PC-3 (cell line): Measurements from ENCODE around the gene HGD. TPM values are rescaled to one million over a fixed set of nuclear protein-coding genes. Genes with fewer than 3 reads are reported as not detected.

Source experiments
- ATAC-seq: fragments of 200-7000 bp; cut with Tn5 transposase; 2 replicates; pipeline ENCODE4 v1.9.1; 2020; ENCODE audit warnings: mild to moderate bottlenecking, moderate library complexity
- BruUV-seq: library from RNA; stranded (reverse); fragments of 400-500 nt; replicated peaks from 2 replicates; lab custom pipeline; 2021; lab: Mats Ljungman, UMichigan
- CTCF ChIA-PET: fragments of 300-600 bp; sonication (Branson Sonifier 250); formaldehyde crosslinking; loops from one replicate; lab custom pipeline; 2022; ENCODE audit warnings: antibody characterized with exemption; lab: Charles Lee
- POLR2A ChIA-PET: fragments of 300-600 bp; sonication (Branson Sonifier 250); formaldehyde crosslinking; loops from one replicate; lab custom pipeline; 2022; ENCODE audit warnings: antibody characterized with exemption; ENCODE audit not compliant: unreplicated experiment; lab: Charles Lee
- DNase-seq: peaks from one replicate; pipeline ENCODE4 v3.0.0-alpha.2; 2015
- H2AFZ ChIP-seq: fragments of 300-600 bp; sonication (generic); 2 replicates; pipeline ENCODE4 v1.6.0; 2016; ENCODE audit warnings: antibody characterized with exemption, low read length
- H3F3A ChIP-seq: fragments of 300-600 bp; sonication (generic); one replicate; pipeline ENCODE4 v1.6.0; 2017; ENCODE audit warnings: antibody characterized with exemption, low read length, control low read depth, mild to moderate bottlenecking; ENCODE audit not compliant: unreplicated experiment
- H3K27ac ChIP-seq: fragments of 300-600 bp; sonication (generic); 2 replicates; pipeline ENCODE4 v1.5.1; 2016; ENCODE audit warnings: mild to moderate bottlenecking, low read length
- H3K27me3 ChIP-seq: fragments of 300-600 bp; sonication (generic); 2 replicates; pipeline ENCODE4 v1.6.1; 2016; ENCODE audit warnings: low read length, mixed read lengths
- H3K36me3 ChIP-seq: fragments of 300-600 bp; sonication (generic); 2 replicates; pipeline ENCODE4 v1.6.1; 2016; ENCODE audit warnings: low read depth, mixed run types, low read length, mixed read lengths
- H3K4me1 ChIP-seq: fragments of 300-600 bp; sonication (generic); 2 replicates; pipeline ENCODE4 v1.5.1; 2016; ENCODE audit warnings: low read length; ENCODE audit not compliant: insufficient read depth
- H3K4me2 ChIP-seq: fragments of 300-600 bp; sonication (generic); 2 replicates; pipeline ENCODE4 v1.6.0; 2016; ENCODE audit warnings: low read length
- H3K4me3 ChIP-seq: fragments of 300-600 bp; sonication (generic); 2 replicates; pipeline ENCODE4 v1.5.1; 2016; ENCODE audit warnings: mild to moderate bottlenecking, low read length, mixed read lengths
- H3K79me2 ChIP-seq: fragments of 300-600 bp; sonication (generic); 2 replicates; pipeline ENCODE4 v1.6.1; 2017; ENCODE audit warnings: low read length, mixed read lengths
- H3K9ac ChIP-seq: fragments of 300-600 bp; sonication (generic); 2 replicates; pipeline ENCODE4 v1.6.0; 2016; ENCODE audit warnings: mild to moderate bottlenecking, low read length
- H3K9me2 ChIP-seq: fragments of 300-600 bp; sonication (generic); replicated peaks from 2 replicates; pipeline ENCODE4 v1.6.1; 2016; ENCODE audit warnings: mixed run types, low read length, mixed read lengths
- H3K9me3 ChIP-seq: fragments of 300-600 bp; sonication (generic); 2 replicates; pipeline ENCODE4 v1.6.1; 2016; ENCODE audit warnings: low read length, mixed read lengths
- H4K20me1 ChIP-seq: fragments of 300-600 bp; sonication (generic); 2 replicates; pipeline ENCODE4 v1.6.1; 2016; ENCODE audit warnings: low read length, mixed read lengths
- CTCF ChIP-seq: fragments of 300-600 bp; sonication (generic); conservative IDR thresholded peaks from 2 replicates; pipeline ENCODE4 v1.5.1; 2017; ENCODE audit warnings: antibody characterized with exemption, low read depth, mild to moderate bottlenecking, low read length
- EZH2 ChIP-seq: fragments of 300-600 bp; sonication (generic); IDR thresholded peaks from one replicate; pipeline ENCODE4 v1.6.1; 2017; ENCODE audit warnings: antibody characterized with exemption, mild to moderate bottlenecking, low read length; ENCODE audit not compliant: unreplicated experiment
- EZH2phosphoT487 ChIP-seq: fragments of 300-600 bp; sonication (generic); IDR thresholded peaks from 2 replicates; pipeline ENCODE4 v1.6.1; 2018; ENCODE audit warnings: mild to moderate bottlenecking, antibody characterized with exemption, low read length, borderline replicate concordance
- intact Hi-C: fragments of 100-400 bp; cut with micrococcal nuclease; formaldehyde crosslinking; loops from 2 replicates; pipeline ENCODE4 v1.9.0; 2023
- total RNA-seq: library from RNA; depleted of rRNA; stranded (reverse); fragments of >200 nt; gene quantifications from 2 replicates; pipeline ENCODE4 v1.2.3, GENCODE V29; 2014

The HGD gene
- total RNA-seq, 1 experiment from 2014 or later = 0.11 TPM

GRCh38 chr3:120710369-120710768 is 28.3 kb upstream of the HGD start:
- no peaks in the 10 kb centered on the region for H3F3A ChIP-seq
- no peak overlapping the region for H3K27ac ChIP-seq
- TF ChIP-seq EZH2 (no peak), CTCF (no peak), EZH2phosphoT487 (no peak)
- ChIA-PET POLR2A (no interaction called here), CTCF (no interaction called here)
- ATAC-seq = no peak
- no peaks in the 10 kb centered on the region for H3K9me2 ChIP-seq
- H3K36me3 ChIP-seq = peaks cover under 1% of the 10 kb centered on the region; the same call in 1 of the 2 replicates
- no peaks in the 10 kb centered on the region for H4K20me1 ChIP-seq
- no peaks in the 10 kb centered on the region for H3K79me2 ChIP-seq
- no peaks in the 10 kb centered on the region for H3K9me3 ChIP-seq
- no peaks in the 10 kb centered on the region for H3K27me3 ChIP-seq
- intact Hi-C loops = no loop called here
- no peak overlapping the region for H2AFZ ChIP-seq
- H3K4me3 ChIP-seq = no peak overlapping the region
- no peak overlapping the region for H3K9ac ChIP-seq
- BruUV-seq = no TSS peak
- H3K4me2 ChIP-seq = no peak overlapping the region
- DNase-seq = no peak
- H3K4me1 ChIP-seq = no peaks in the 10 kb centered on the region

- Histone ChIP-seq H3K9me2 (no peaks in the 10 kb centered on the region), H4K20me1 (no peaks in the 10 kb centered on the region), H3K79me2 (no peaks in the 10 kb centered on the region), H3K4me2 (no peak overlapping the region), H2AFZ (no peak overlapping the region), H3K36me3 (peaks cover 12% of the 10 kb centered on the region), H3K27ac (no peak overlapping the region), H3F3A (no peaks in the 10 kb centered on the region), H3K9ac (no peak overlapping the region), H3K4me1 (no peaks in the 10 kb centered on the region; the same call in 1 of the 2 replicates), H3K27me3 (no peaks in the 10 kb centered on the region), H3K9me3 (no peaks in the 10 kb centered on the region), H3K4me3 (no peak overlapping the region)
- ATAC-seq = no peak
- no peak for DNase-seq
- TF ChIP-seq CTCF = no peak
- TF ChIP-seq EZH2 = no peak
- BruUV-seq = no TSS peak
- ChIA-PET POLR2A (no interaction called here), CTCF (no interaction called here)
- intact Hi-C loops = no loop called here
These were observed 26.4 kb upstream of the HGD start for GRCh38 chr3:120708408-120708807.

- Histone ChIP-seq H3K9me3 (no peaks in the 10 kb centered on the region), H3K9me2 (no peaks in the 10 kb centered on the region), H3K79me2 (no peaks in the 10 kb centered on the region), H3F3A (no peaks in the 10 kb centered on the region), H3K27me3 (no peaks in the 10 kb centered on the region), H3K4me1 (no peaks in the 10 kb centered on the region; the same call in 1 of the 2 replicates), H3K4me3 (no peak overlapping the region), H4K20me1 (no peaks in the 10 kb centered on the region), H3K4me2 (no peak overlapping the region), H3K9ac (no peak overlapping the region), H3K27ac (no peak overlapping the region), H3K36me3 (peaks cover 12% of the 10 kb centered on the region), H2AFZ (no peak overlapping the region)
- POLR2A ChIA-PET = interaction anchor here (0.6 to 0.7 kb wide), 3 partner anchors 95 to 963 kb away, joined by 4 to 7 read pairs (median 5); no protein-coding TSS in a partner anchor
- TF ChIP-seq EZH2 = no peak
- TF ChIP-seq CTCF = no peak
- no peak for TF ChIP-seq EZH2phosphoT487
- DNase-seq (no peak), ATAC-seq (no peak)
- CTCF ChIA-PET = interaction anchor here (1.1 kb wide), 1 partner anchor 72 kb away, joined by 6 read pairs; no protein-coding TSS in a partner anchor
- BruUV-seq = no TSS peak
- intact Hi-C loops = loop anchor here (1.0 kb wide), 2 partner anchors 14 to 35 kb away; partner anchors contain the start of genes GTF2E1 and RABL3
These were observed 24.9 kb upstream of the HGD start for GRCh38 chr3:120706950-120707349.
